ENCODE measurements around the gene EPS15. TPM values are rescaled to one million over a fixed set of nuclear protein-coding genes. Genes with fewer than 3 reads are reported as not detected.

The EPS15 gene
- total RNA-seq (100 to 1,000 TPM in 7 of 9 donors, 10 to 100 TPM in 2; 66.7 to 180 (median 111) TPM), polyA plus RNA-seq (10 to 100 TPM; 31.7 to 83.3 (median 34.7) TPM)
- long read RNA-seq, donor 1, full-length matches to known transcripts: 3 of 8 reads
- long read RNA-seq, donor 1, partial matches to known transcripts: 5 of 8 reads
- long read RNA-seq, donor 1, other reads (novel, unspliced or antisense): 0 of 8 reads
- long read RNA-seq, donor 2, full-length matches to known transcripts: 3 of 73 reads
- long read RNA-seq, donor 2, partial matches to known transcripts: 70 of 73 reads
- long read RNA-seq, donor 2, other reads (novel, unspliced or antisense): 0 of 73 reads
- long read RNA-seq, donor 3, full-length matches to known transcripts: 2 of 50 reads
- long read RNA-seq, donor 3, partial matches to known transcripts: 48 of 50 reads
- long read RNA-seq, donor 3, other reads (novel, unspliced or antisense): 0 of 50 reads
- long read RNA-seq, donor 4, full-length matches to known transcripts: 2 of 21 reads
- long read RNA-seq, donor 4, partial matches to known transcripts: 13 of 21 reads
- long read RNA-seq, donor 4, other reads (novel, unspliced or antisense): 6 of 21 reads
- long read RNA-seq, donor 5, full-length matches to known transcripts: 60 of 112 reads
- long read RNA-seq, donor 5, partial matches to known transcripts: 28 of 112 reads
- long read RNA-seq, donor 5, other reads (novel, unspliced or antisense): 24 of 112 reads
- long read RNA-seq, donor 6, full-length matches to known transcripts: 2 of 14 reads
- long read RNA-seq, donor 6, partial matches to known transcripts: 5 of 14 reads
- long read RNA-seq, donor 6, other reads (novel, unspliced or antisense): 7 of 14 reads
- long read RNA-seq, donor 7, full-length matches to known transcripts: 2 of 7 reads
- long read RNA-seq, donor 7, partial matches to known transcripts: 5 of 7 reads
- long read RNA-seq, donor 7, other reads (novel, unspliced or antisense): 0 of 7 reads
- long read RNA-seq, donor 8, full-length matches to known transcripts: 2 of 2 reads
- long read RNA-seq, donor 8, partial matches to known transcripts: 0 of 2 reads
- long read RNA-seq, donor 8, other reads (novel, unspliced or antisense): 0 of 2 reads
- long read RNA-seq, donor 9, full-length matches to known transcripts: 3 of 14 reads
- long read RNA-seq, donor 9, partial matches to known transcripts: 11 of 14 reads
- long read RNA-seq, donor 9, other reads (novel, unspliced or antisense): 0 of 14 reads
- long read RNA-seq, donor 10, full-length matches to known transcripts: 1 of 22 reads
- long read RNA-seq, donor 10, partial matches to known transcripts: 21 of 22 reads
- long read RNA-seq, donor 10, other reads (novel, unspliced or antisense): 0 of 22 reads

- intact Hi-C loops (cut with DNase I): no loop called here
- DNase-seq: peak; percentile 86 to 95 (median 89)
- TF ChIP-seq, protein P1, sequence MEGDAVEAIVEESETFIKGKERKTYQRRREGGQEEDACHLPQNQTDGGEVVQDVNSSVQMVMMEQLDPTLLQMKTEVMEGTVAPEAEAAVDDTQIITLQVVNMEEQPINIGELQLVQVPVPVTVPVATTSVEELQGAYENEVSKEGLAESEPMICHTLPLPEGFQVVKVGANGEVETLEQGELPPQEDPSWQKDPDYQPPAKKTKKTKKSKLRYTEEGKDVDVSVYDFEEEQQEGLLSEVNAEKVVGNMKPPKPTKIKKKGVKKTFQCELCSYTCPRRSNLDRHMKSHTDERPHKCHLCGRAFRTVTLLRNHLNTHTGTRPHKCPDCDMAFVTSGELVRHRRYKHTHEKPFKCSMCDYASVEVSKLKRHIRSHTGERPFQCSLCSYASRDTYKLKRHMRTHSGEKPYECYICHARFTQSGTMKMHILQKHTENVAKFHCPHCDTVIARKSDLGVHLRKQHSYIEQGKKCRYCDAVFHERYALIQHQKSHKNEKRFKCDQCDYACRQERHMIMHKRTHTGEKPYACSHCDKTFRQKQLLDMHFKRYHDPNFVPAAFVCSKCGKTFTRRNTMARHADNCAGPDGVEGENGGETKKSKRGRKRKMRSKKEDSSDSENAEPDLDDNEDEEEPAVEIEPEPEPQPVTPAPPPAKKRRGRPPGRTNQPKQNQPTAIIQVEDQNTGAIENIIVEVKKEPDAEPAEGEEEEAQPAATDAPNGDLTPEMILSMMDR (IDR thresholded peaks at IDR 0.05): peak in 1 of 6 experiments; percentile 41
- TF ChIP-seq POLR2A (IDR thresholded peaks at IDR 0.05): peak; percentile 84 to 88
- Histone ChIP-seq H3K36me3 (replicated peaks in 1 of 2) (no peaks in the 10 kb centered on the region), H3K27me3 (no peaks in the 10 kb centered on the region), H3K27ac (peak within 1 kb of the TSS; percentile 83 to 98 (median 89)), H3K4me1 (replicated peaks in 1 of 2) (peaks cover 40 to 46% of the 10 kb centered on the region in 2 donors), H3K9me3 (replicated peaks in 1 of 3) (no peaks in the 10 kb centered on the region), H3K4me3 (peak within 1 kb of the TSS; percentile 13 to 97 (median 94))
- WGBS, 4 donors: 1 to 3% (median 2%) methylated on average over 5 to 56 of the region's 56 CpGs
Measured at GRCh38 chr1:51519048-51519864, at the start of gene EPS15. EPS15 (minus strand) TSS chr1:51519266; CDS start chr1:51519231, 35 bp downstream.

DNA sequence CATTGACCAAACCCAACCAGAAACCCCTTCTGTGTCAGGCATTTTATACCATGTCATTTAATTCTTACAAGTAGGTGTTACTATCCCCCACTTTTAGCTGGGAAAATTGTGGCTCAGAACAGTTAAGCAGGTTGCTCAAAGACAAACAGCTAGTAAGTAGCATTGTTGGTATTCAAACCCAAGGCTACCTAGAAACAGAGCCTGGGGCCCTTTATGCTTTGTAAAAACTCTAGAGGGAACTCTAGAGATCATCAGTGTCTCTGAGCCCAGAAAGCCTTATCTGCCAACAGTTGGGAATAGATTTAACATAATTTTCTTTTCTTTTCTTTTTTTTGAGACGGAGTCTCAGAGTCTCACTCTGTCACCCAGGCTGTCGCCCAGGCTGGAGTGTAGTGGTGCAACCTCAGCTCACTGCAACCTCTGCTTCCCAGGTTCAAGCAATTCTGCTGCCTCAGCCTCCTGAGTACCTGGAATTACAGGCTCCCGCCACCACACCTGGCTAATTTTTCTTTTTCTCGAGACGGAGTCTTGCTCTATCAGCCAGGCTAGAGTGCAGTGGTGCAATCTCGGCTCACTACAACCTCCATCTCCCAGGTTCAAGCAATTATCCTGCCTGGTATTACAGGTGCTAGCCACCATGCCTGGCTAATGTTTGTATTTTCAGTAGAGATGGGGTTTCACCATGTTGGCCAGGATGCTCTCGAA lies 49.3 kb upstream of the EPS15 start:
- Histone ChIP-seq H3K9me3 (replicated peaks in 1 of 3) (no peaks in the 10 kb centered on the region), H3K36me3 (replicated peaks in 1 of 2) (no peaks in the 10 kb centered on the region), H3K4me1 (replicated peaks in 1 of 2) (peaks cover 32 to 43% of the 10 kb centered on the region in 2 donors), H3K4me3 (no peak overlapping the region), H3K27ac (peak overlapping the region in 2 of 5 donors; percentile 15 to 18), H3K27me3 (no peaks in the 10 kb centered on the region)
- intact Hi-C loops (cut with DNase I): no loop called here
- TF ChIP-seq, protein P1 (IDR thresholded peaks at IDR 0.05): no peak
- TF ChIP-seq POLR2A (IDR thresholded peaks at IDR 0.05): no peak
- DNase-seq: no peak
- WGBS, 4 donors: 91 to 95% (median 93%) methylated on average over 6 to 7 of the region's 7 CpGs

GRCh38 chr1:51567653-51568052 lies 48.6 kb upstream of the EPS15 start:
- TF ChIP-seq, protein P1 (IDR thresholded peaks at IDR 0.05): no peak
- H3K36me3 ChIP-seq (replicated peaks in 1 of 2): no peaks in the 10 kb centered on the region
- H3K4me3 ChIP-seq: no peak overlapping the region
- peak in 1 of 7 donors; percentile 8 for DNase-seq
- peaks cover 32 to 43% of the 10 kb centered on the region in 2 donors for H3K4me1 ChIP-seq (replicated peaks in 1 of 2)
- intact Hi-C loops (cut with DNase I): no loop called here
- H3K9me3 ChIP-seq (replicated peaks in 1 of 3): no peaks in the 10 kb centered on the region
- H3K27me3 ChIP-seq: no peaks in the 10 kb centered on the region
- H3K27ac ChIP-seq: peak overlapping the region in 2 of 5 donors; percentile 15 to 18

Data from adrenal gland (tissue), 19 donors.